Neutrophil (primary cell): ENCODE measurements around the gene BCAP29.

Experiments used
- H3K27ac ChIP-seq: fragments of 200-600 bp; sonication (generic); 2 replicates; pipeline ENCODE4 v1.5.1; 2016; ENCODE audit warnings: mild to moderate bottlenecking, moderate library complexity
- H3K27me3 ChIP-seq: fragments of 200-600 bp; sonication (generic); 2 replicates; pipeline ENCODE4 v1.6.0; 2016; ENCODE audit warnings: mild to moderate bottlenecking
- H3K36me3 ChIP-seq: fragments of 200-600 bp; sonication (generic); 2 replicates; pipeline ENCODE4 v1.5.1; 2017
- H3K4me1 ChIP-seq, 2 experiments: fragments of 200-600 bp in 1 of 2; sonication (generic) in 1 of 2; 1 replicate in 1 of 2; 2 replicates in 1 of 2; pipeline versions ENCODE4 v1.5.1 to v1.6.1; 2013 to 2016; ENCODE audit warnings: low read depth in 1 of 2, low read length in 1 of 2, mild to moderate bottlenecking in 1 of 2, moderate library complexity in 1 of 2; ENCODE audit not compliant: control insufficient read depth in 1 of 2, insufficient read depth in 1 of 2
- H3K4me3 ChIP-seq, 2 experiments: fragments of 200-600 bp in 1 of 2; sonication (generic) in 1 of 2; 1 replicate in 1 of 2; 2 replicates in 1 of 2; pipeline ENCODE4 v1.5.1; 2013 to 2016; ENCODE audit warnings: low read depth in 1 of 2, low read length in 1 of 2, mild to moderate bottlenecking in 1 of 2, moderate library complexity in 1 of 2
- H3K9me3 ChIP-seq: fragments of 200-600 bp; sonication (generic); 2 replicates; pipeline ENCODE4 v1.5.1; 2016
- CTCF ChIP-seq: fragments of 200-600 bp; sonication (generic); IDR thresholded peaks from 2 replicates; pipeline ENCODE4 v1.5.1; 2016; ENCODE audit warnings: antibody characterized with exemption

Gene BCAP29

GRCh38 chr7:107627002-107627401, 47.0 kb downstream of the BCAP29 start:
- H3K4me3 ChIP-seq = no peak overlapping the region
- no peak for TF ChIP-seq CTCF
- H3K27ac ChIP-seq = no peak overlapping the region
- H3K27me3 ChIP-seq = no peaks in the 10 kb centered on the region
- H3K36me3 ChIP-seq = peaks cover 7% of the 10 kb centered on the region
- no peaks in the 10 kb centered on the region for H3K9me3 ChIP-seq
- peaks cover 8 to 9% of the 10 kb centered on the region in 2 experiments for H3K4me1 ChIP-seq

GRCh38 chr7:107628461-107629064, 48.5 kb downstream of the BCAP29 start:
- H3K27ac ChIP-seq = no peak overlapping the region
- no peak for TF ChIP-seq CTCF

GRCh38 chr7:107630342-107630741, 50.3 kb downstream of the BCAP29 start:
- H3K27ac ChIP-seq = no peak overlapping the region
- no peak overlapping the region for H3K4me3 ChIP-seq
- TF ChIP-seq CTCF = no peak

More at GRCh38 chr7:107628461-107629064, 48.5 kb downstream of the BCAP29 start:
- Histone ChIP-seq H3K27me3 (no peaks in the 10 kb centered on the region), H3K4me3 (no peak overlapping the region), H3K9me3 (no peaks in the 10 kb centered on the region), H3K4me1 (no peaks in the 10 kb centered on the region), H3K36me3 (peaks cover 7% of the 10 kb centered on the region)

GRCh38 chr7:107631588-107632491, 51.8 kb downstream of the BCAP29 start:
- Histone ChIP-seq H3K9me3 (no peaks in the 10 kb centered on the region), H3K27me3 (no peaks in the 10 kb centered on the region), H3K4me3 (no peak overlapping the region), H3K4me1 (no peaks in the 10 kb centered on the region), H3K27ac (no peak overlapping the region), H3K36me3 (no peaks in the 10 kb centered on the region)
- no peak for TF ChIP-seq CTCF

More at GRCh38 chr7:107630342-107630741, 50.3 kb downstream of the BCAP29 start:
- Histone ChIP-seq H3K27me3 (no peaks in the 10 kb centered on the region), H3K9me3 (no peaks in the 10 kb centered on the region), H3K36me3 (no peaks in the 10 kb centered on the region), H3K4me1 (no peaks in the 10 kb centered on the region)

- H3K27me3 ChIP-seq = no peaks in the 10 kb centered on the region
- no peak overlapping the region for H3K27ac ChIP-seq
- TF ChIP-seq CTCF = no peak
- H3K36me3 ChIP-seq = no peaks in the 10 kb centered on the region
- no peak overlapping the region for H3K4me3 ChIP-seq
- H3K4me1 ChIP-seq = no peaks in the 10 kb centered on the region
- no peaks in the 10 kb centered on the region for H3K9me3 ChIP-seq
These were observed 52.4 kb downstream of the BCAP29 start for GRCh38 chr7:107632492-107632865.
